GM18502 (cell line): ENCODE measurements around the gene IL36B.

Experiments
- ATAC-seq: cut with Tn5 transposase; IDR thresholded peaks from one replicate; pipeline ENCODE4 v1.9.1; 2021; ENCODE audit warnings: mild to moderate bottlenecking; ENCODE audit not compliant: unreplicated experiment, poor library complexity

The IL36B gene

GRCh38 chr2:113057117-113057516 is 4.5 kb upstream of the IL36B start:
- no peak for ATAC-seq

GRCh38 chr2:113056521-113056920 is 3.9 kb upstream of the IL36B start:
- no peak for ATAC-seq

- ATAC-seq = no peak
These were observed 1.4 kb upstream of the IL36B start for GRCh38 chr2:113054066-113054465.

GRCh38 chr2:113053666-113054065 is 999 bp upstream of the IL36B start:
- ATAC-seq = no peak

- ATAC-seq = no peak
These were observed 1.5 kb downstream of the IL36B start for GRCh38 chr2:113050921-113051895.

GRCh38 chr2:113046465-113046864 is 6.2 kb downstream of the IL36B start:
- no peak for ATAC-seq

- no peak for ATAC-seq
These were observed 10.8 kb downstream of the IL36B start for GRCh38 chr2:113041871-113042270.

- no peak for ATAC-seq
These were observed 12.9 kb downstream of the IL36B start for GRCh38 chr2:113039719-113040118.

GRCh38 chr2:113039158-113039557 is 13.5 kb downstream of the IL36B start:
- ATAC-seq = no peak

GRCh38 chr2:113038291-113038690 is 14.4 kb downstream of the IL36B start:
- ATAC-seq = no peak

GRCh38 chr2:113036763-113037162 is 15.9 kb downstream of the IL36B start:
- ATAC-seq = no peak

GRCh38 chr2:113034016-113034415 is 18.7 kb downstream of the IL36B start:
- no peak for ATAC-seq

- no peak for ATAC-seq
These were observed 19.9 kb downstream of the IL36B start for GRCh38 chr2:113032737-113033136.

GRCh38 chr2:113028112-113028511 is 24.6 kb downstream of the IL36B start:
- no peak for ATAC-seq

- no peak for ATAC-seq
These were observed 25.0 kb downstream of the IL36B start for GRCh38 chr2:113027691-113028090.

GRCh38 chr2:113025737-113026136 is 26.9 kb downstream of the IL36B start:
- ATAC-seq = no peak

GRCh38 chr2:113024764-113025163 is 27.9 kb downstream of the IL36B start:
- no peak for ATAC-seq

- ATAC-seq = no peak
These were observed 31.4 kb downstream of the IL36B start for GRCh38 chr2:113021312-113021711.

GRCh38 chr2:113018509-113018908 is 34.2 kb downstream of the IL36B start:
- no peak for ATAC-seq

GRCh38 chr2:113015655-113016054 is 37.0 kb downstream of the IL36B start:
- ATAC-seq = no peak

GRCh38 chr2:113015042-113015441 is 37.6 kb downstream of the IL36B start:
- ATAC-seq = no peak

- no peak for ATAC-seq
These were observed 38.6 kb downstream of the IL36B start for GRCh38 chr2:113014067-113014466.
